Activated T-cell treated with anti-CD3 and anti-CD28 coated beads for 1 hour (primary cell): ENCODE measurements around the gene SLC25A36.
A peak's percentile ranks its signal among the peaks of the same experiment; 100 is the strongest.
"Not testable (repeated sequence)": the region's sequence is repeated elsewhere in the genome, so short reads cannot be mapped to it uniquely, and the experiment has no call there.

Source experiments
- DNase-seq: peaks from one replicate; pipeline ENCODE4 v3.0.0-alpha.2; 2020; ENCODE audit warnings: low read depth

The SLC25A36 gene

GRCh38 chr3:140931801-140932200 is 9.8 kb upstream of the SLC25A36 start:
- no peak for DNase-seq

GRCh38 chr3:140933109-140933508 is 8.5 kb upstream of the SLC25A36 start:
- DNase-seq: no peak

GRCh38 chr3:140933552-140933951 is 8.1 kb upstream of the SLC25A36 start:
- no peak for DNase-seq

GRCh38 chr3:140939305-140939704 is 2.3 kb upstream of the SLC25A36 start:
- DNase-seq: not testable (repeated sequence)

GRCh38 chr3:140941090-140941433 is 574 bp upstream of the SLC25A36 start:
- no peak for DNase-seq

GRCh38 chr3:140942221-140943104 is 827 bp downstream of the SLC25A36 start:
- peak; percentile 16 for DNase-seq

- DNase-seq: no peak
Measured at GRCh38 chr3:140943781-140944552, 2.3 kb downstream of the SLC25A36 start.

GRCh38 chr3:140948460-140949249 is 7.0 kb downstream of the SLC25A36 start:
- no peak for DNase-seq

- no peak for DNase-seq
Measured at GRCh38 chr3:140950144-140950543, 8.5 kb downstream of the SLC25A36 start.

- DNase-seq: no peak
Measured at GRCh38 chr3:140950863-140951262, 9.2 kb downstream of the SLC25A36 start.

- DNase-seq: not testable (repeated sequence)
Measured at GRCh38 chr3:140951750-140952149, 10.1 kb downstream of the SLC25A36 start.

GRCh38 chr3:140953028-140953960 is 11.7 kb downstream of the SLC25A36 start:
- no peak for DNase-seq

GRCh38 chr3:140954576-140954975 is 12.9 kb downstream of the SLC25A36 start:
- DNase-seq: no peak

GRCh38 chr3:140955645-140956044 is 14.0 kb downstream of the SLC25A36 start:
- no peak for DNase-seq

GRCh38 chr3:140956058-140956835 is 14.6 kb downstream of the SLC25A36 start:
- no peak for DNase-seq

- DNase-seq: no peak
Measured at GRCh38 chr3:140972833-140973232, 31.2 kb downstream of the SLC25A36 start.

GRCh38 chr3:140974900-140975299 is 33.3 kb downstream of the SLC25A36 start:
- DNase-seq: no peak

GRCh38 chr3:140980663-140981062 is 39.0 kb downstream of the SLC25A36 start:
- DNase-seq: no peak

- DNase-seq: not testable (repeated sequence)
Measured at GRCh38 chr3:140987792-140988191, 46.2 kb downstream of the SLC25A36 start.

GRCh38 chr3:140994316-140994715 is 52.7 kb downstream of the SLC25A36 start:
- DNase-seq: no peak
